GM21576 (cell line): Measurements from ENCODE around the gene HSPA6.
"Not testable (repeated sequence)": the region's sequence is repeated elsewhere in the genome, so short reads cannot be mapped to it uniquely, and the experiment has no call there.

ENCODE experiments used
- ATAC-seq: cut with Tn5 transposase; IDR thresholded peaks from one replicate; pipeline ENCODE4 v1.9.1; 2021; ENCODE audit warnings: mild to moderate bottlenecking, moderate library complexity; ENCODE audit not compliant: unreplicated experiment

HSPA6 gene

GRCh38 chr1:161523817-161524741 is at the start of gene HSPA6:
TSS of gene HSPA6 (plus strand) at chr1:161524540. CDS start at chr1:161524659, 119 bp downstream.
- ATAC-seq = peak; percentile 59

GRCh38 chr1:161477711-161478110 is 46.6 kb upstream of the HSPA6 start:
- ATAC-seq = not testable (repeated sequence)

- no peak for ATAC-seq
These were observed 45.4 kb upstream of the HSPA6 start for GRCh38 chr1:161478985-161479384.

- no peak for ATAC-seq
These were observed 43.8 kb upstream of the HSPA6 start for GRCh38 chr1:161480381-161481035.

GRCh38 chr1:161481624-161482392 is 42.5 kb upstream of the HSPA6 start:
- no peak for ATAC-seq

- ATAC-seq = no peak
These were observed 41.7 kb upstream of the HSPA6 start for GRCh38 chr1:161482610-161483009.

- ATAC-seq = no peak
These were observed 41.0 kb upstream of the HSPA6 start for GRCh38 chr1:161483361-161483760.

GRCh38 chr1:161484613-161485012 is 39.7 kb upstream of the HSPA6 start:
- no peak for ATAC-seq

- no peak for ATAC-seq
These were observed 37.3 kb upstream of the HSPA6 start for GRCh38 chr1:161486806-161487741.

GRCh38 chr1:161491472-161491871 is 32.9 kb upstream of the HSPA6 start:
- no peak for ATAC-seq

GRCh38 chr1:161492827-161493226 is 31.5 kb upstream of the HSPA6 start:
- ATAC-seq = no peak

GRCh38 chr1:161494091-161494735 is 30.1 kb upstream of the HSPA6 start:
- ATAC-seq = no peak

GRCh38 chr1:161495490-161495889 is 28.9 kb upstream of the HSPA6 start:
- ATAC-seq = no peak

GRCh38 chr1:161497961-161498360 is 26.4 kb upstream of the HSPA6 start:
- ATAC-seq = no peak

GRCh38 chr1:161498646-161499045 is 25.7 kb upstream of the HSPA6 start:
- ATAC-seq = no peak

GRCh38 chr1:161499099-161500039 is 25.0 kb upstream of the HSPA6 start:
- ATAC-seq = no peak

GRCh38 chr1:161501234-161501633 is 23.1 kb upstream of the HSPA6 start:
- ATAC-seq = no peak

GRCh38 chr1:161502181-161502580 is 22.2 kb upstream of the HSPA6 start:
- ATAC-seq = no peak
